Measurements from ENCODE around the gene MBTD1.

DNA sequence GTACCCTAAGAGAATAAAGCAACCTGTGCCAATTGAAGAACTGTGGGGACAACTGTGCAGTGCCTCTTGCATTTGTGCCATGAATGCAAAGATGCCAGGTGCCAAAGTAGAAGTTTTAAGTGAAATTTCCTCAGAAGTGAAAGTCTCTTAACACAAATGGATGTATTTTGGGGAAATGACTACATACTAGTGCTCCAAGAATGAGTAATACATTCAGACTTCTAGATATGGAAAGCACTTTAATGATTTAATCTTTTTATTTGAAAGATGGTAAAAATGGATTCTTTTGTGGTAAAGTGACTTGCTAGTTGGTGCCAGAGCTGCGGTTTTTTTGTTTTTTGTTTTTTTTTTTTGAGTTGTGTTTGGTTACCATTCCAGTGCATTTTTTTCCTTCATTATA is 15.5 kb upstream of the MBTD1 start:
- no peak for TF ChIP-seq L3MBTL2 (conservative IDR thresholded peaks at IDR 0.05)
- no peak for TF ChIP-seq SP1 (IDR thresholded peaks at IDR 0.05)
- TF ChIP-seq BHLHE40 (IDR thresholded peaks at IDR 0.05; ENCODE audit: borderline replicate concordance), result no peak
- TF ChIP-seq FOXK2 (IDR thresholded peaks at IDR 0.05), result no peak
- TF ChIP-seq FOXA1 (IDR thresholded peaks at IDR 0.05), result no peak
- no peak for TF ChIP-seq CTBP1 (IDR thresholded peaks at IDR 0.05; ENCODE audit: borderline replicate concordance)
- no peak for TF ChIP-seq ARNT (IDR thresholded peaks at IDR 0.05)
- TF ChIP-seq LEF1 (IDR thresholded peaks at IDR 0.05; ENCODE audit: borderline replicate concordance), result no peak
- TF ChIP-seq FOXM1 (IDR thresholded peaks at IDR 0.05; ENCODE audit: borderline replicate concordance), result no peak
- no peak for TF ChIP-seq SUZ12 (IDR thresholded peaks at IDR 0.05)

All from HEK293T (cell line).